GM19351 (cell line): ENCODE data around the gene KCNJ8.

Experiments used
- ATAC-seq: cut with Tn5 transposase; IDR thresholded peaks from one replicate; pipeline ENCODE4 v1.9.1; 2021; ENCODE audit warnings: mild to moderate bottlenecking, moderate library complexity; ENCODE audit not compliant: unreplicated experiment

The KCNJ8 gene

DNA sequence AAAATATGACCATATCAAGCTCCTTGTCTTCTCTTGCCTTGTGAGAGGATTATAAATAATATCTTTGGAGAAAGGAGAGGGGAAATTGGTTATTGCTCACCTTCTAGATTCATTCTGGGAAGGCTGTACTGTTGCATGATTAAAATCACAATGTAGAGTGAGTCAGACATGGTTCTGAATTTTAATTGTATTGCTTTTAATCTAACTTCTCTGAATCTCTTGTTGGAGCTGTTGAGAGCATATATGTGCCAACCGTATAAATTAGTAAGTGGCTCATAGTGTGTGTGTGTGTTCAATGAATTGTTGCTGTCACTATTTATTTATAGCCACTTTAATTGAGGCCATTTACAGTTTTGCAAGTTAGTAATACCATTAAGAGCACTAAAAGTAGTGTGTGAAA is 56.1 kb downstream of the KCNJ8 start:
- ATAC-seq, result no peak

DNA sequence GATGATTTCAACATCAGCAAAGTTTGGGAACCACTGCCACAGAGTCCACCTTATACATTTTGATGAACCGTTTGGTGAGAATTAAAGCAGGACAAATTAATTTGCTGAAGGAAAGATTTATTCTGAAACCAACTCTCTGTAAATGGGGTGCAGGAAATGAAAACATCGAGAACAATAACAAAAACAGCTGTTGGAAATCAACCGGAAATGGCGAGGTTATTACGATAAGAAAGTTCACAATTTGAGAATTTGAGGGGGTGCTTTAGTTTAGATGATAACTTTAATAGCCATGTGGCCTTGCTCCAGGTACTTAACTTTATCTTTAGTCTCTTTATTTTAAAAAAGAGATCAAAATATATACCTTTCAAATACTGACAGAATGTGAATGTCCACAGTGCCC is 56.7 kb downstream of the KCNJ8 start:
- no peak for ATAC-seq

DNA sequence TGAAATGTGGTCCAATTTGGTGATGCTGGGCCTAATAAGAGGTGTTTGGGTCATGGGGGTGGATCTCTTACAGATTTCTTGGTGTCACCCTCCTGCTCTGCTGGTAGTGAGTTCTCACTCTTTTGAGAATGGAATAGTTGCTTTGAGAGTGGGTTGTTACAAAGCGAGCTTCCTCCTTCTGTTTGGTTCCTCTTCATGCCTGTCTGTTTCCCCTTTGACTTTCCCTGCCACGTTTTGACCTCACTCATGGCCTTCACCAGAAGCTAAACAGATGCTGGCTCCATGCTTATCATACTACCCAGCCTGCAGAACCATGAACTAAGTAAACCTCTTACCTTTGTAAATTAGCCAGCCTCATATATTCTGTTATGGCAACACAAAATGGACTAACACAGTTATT is 59.1 kb downstream of the KCNJ8 start:
- ATAC-seq, result no peak
